SK-N-SH (cell line): ENCODE measurements around the gene RCAN2.

Source experiments
- CHD2 ChIP-seq: fragments of 150-350 bp; IDR thresholded peaks from 2 replicates; pipeline ENCODE4 v1.6.1; 2018; ENCODE audit warnings: low read length; ENCODE audit not compliant: partially characterized antibody
- TF ChIP-seq, protein P1 (sequence below): fragments of 200-600 bp; sonication (generic); IDR thresholded peaks from 2 replicates; pipeline ENCODE4 v1.6.1; 2017; ENCODE audit warnings: antibody characterized with exemption, mild to moderate bottlenecking, moderate library complexity

DNA sequence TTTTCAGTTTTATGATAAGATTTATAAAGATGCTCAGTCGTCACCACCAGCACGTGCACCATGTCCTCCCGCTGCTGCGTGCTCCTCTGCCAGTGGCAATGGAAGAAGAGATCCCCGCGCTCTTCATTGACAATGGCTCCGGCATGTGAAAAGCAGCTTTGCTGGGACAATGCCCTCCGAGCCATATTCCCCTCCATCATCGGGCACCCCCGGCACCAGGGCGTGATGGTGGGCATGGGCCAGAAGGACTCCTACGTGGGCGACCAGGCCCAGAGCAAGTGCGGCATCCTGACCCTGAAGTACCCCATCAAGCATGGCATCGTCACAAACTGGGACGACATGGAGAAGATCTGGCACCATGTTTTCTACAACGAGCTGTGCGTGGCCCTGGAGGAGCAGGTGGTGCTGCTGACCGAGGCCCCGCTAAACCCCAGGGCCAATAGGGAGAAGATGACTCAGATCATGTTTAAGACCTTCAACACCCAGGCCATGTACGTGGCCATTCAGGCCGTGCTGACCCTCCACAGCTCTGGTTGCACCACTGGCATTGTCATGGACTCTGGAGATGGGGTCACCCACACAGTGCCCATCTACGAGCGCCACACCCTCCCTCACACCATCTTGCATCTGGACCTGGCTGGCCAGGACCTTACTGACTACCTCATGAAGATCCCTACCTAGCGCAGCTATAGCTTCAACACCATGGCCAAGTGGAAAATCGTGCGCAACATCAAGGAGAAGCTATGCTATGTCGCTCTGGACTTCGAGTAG, 286.2 kb downstream of the RCAN2 start:
- TF ChIP-seq, protein P1, sequence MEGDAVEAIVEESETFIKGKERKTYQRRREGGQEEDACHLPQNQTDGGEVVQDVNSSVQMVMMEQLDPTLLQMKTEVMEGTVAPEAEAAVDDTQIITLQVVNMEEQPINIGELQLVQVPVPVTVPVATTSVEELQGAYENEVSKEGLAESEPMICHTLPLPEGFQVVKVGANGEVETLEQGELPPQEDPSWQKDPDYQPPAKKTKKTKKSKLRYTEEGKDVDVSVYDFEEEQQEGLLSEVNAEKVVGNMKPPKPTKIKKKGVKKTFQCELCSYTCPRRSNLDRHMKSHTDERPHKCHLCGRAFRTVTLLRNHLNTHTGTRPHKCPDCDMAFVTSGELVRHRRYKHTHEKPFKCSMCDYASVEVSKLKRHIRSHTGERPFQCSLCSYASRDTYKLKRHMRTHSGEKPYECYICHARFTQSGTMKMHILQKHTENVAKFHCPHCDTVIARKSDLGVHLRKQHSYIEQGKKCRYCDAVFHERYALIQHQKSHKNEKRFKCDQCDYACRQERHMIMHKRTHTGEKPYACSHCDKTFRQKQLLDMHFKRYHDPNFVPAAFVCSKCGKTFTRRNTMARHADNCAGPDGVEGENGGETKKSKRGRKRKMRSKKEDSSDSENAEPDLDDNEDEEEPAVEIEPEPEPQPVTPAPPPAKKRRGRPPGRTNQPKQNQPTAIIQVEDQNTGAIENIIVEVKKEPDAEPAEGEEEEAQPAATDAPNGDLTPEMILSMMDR, result no peak
- no peak for TF ChIP-seq CHD2
